ENCODE measurements around the gene DOCK10. TPM values are rescaled to one million over a fixed set of nuclear protein-coding genes. Genes with fewer than 3 reads are reported as not detected.

Gene DOCK10
- total RNA-seq, 1 experiment from 2014 or later, result 28.9 TPM

DNA sequence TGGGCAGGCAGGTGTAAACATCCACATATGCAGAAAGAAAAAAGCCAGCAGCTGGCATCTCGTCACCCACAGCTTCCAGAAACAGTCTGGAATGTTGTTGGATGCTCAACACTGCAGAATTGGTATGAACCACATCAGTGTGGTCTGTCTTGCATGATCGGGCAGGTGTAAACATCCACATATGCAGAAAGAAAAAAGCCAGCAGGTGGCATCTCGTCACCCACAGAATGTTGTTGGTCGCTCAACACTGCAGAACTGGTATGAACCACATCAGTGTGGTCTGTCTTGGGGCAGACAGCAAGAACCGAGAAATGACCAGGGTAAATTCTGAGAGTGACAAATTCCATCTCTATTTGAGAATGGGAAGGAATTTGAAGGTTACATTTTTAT, 39.6 kb downstream of the DOCK10 start:
- no peaks in the 10 kb centered on the region for H3K4me1 ChIP-seq (replicated peaks; ENCODE audit: insufficient read depth)
- no peaks in the 10 kb centered on the region for H3K36me3 ChIP-seq (ENCODE audit: low read depth)
- H4K20me1 ChIP-seq (ENCODE audit: insufficient read depth), result no peaks in the 10 kb centered on the region
- CTCF ChIA-PET, result interaction anchor here (0.6 kb wide), 1 partner anchor 352 kb away, joined by 3 read pairs; no protein-coding TSS in a partner anchor
- H3K79me2 ChIP-seq (ENCODE audit: low read depth), result no peaks in the 10 kb centered on the region
- no peaks in the 10 kb centered on the region for H3K9me2 ChIP-seq (ENCODE audit: insufficient read depth)
- H3F3A ChIP-seq (ENCODE audit: insufficient read depth, low read depth), result no peaks in the 10 kb centered on the region
- BruUV-seq (replicated peaks), result no TSS peak
- no peak overlapping the region for H3K27ac ChIP-seq
- TF ChIP-seq, protein P1, sequence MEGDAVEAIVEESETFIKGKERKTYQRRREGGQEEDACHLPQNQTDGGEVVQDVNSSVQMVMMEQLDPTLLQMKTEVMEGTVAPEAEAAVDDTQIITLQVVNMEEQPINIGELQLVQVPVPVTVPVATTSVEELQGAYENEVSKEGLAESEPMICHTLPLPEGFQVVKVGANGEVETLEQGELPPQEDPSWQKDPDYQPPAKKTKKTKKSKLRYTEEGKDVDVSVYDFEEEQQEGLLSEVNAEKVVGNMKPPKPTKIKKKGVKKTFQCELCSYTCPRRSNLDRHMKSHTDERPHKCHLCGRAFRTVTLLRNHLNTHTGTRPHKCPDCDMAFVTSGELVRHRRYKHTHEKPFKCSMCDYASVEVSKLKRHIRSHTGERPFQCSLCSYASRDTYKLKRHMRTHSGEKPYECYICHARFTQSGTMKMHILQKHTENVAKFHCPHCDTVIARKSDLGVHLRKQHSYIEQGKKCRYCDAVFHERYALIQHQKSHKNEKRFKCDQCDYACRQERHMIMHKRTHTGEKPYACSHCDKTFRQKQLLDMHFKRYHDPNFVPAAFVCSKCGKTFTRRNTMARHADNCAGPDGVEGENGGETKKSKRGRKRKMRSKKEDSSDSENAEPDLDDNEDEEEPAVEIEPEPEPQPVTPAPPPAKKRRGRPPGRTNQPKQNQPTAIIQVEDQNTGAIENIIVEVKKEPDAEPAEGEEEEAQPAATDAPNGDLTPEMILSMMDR (conservative IDR thresholded peaks at IDR 0.05), result no peak
- no peak for TF ChIP-seq EZH2 (IDR thresholded peaks at IDR 0.05; ENCODE audit: low read depth)
- H3K4me3 ChIP-seq, result no peak overlapping the region
- H3K27me3 ChIP-seq (ENCODE audit: insufficient read depth, low read depth), result 0 out of 2 replicates have a peak, but pooled peaks cover 3% of the 10 kb centered on the region
- no peak overlapping the region for H3K4me2 ChIP-seq
- intact Hi-C loops (cut with micrococcal nuclease; ENCODE audit: unreplicated experiment), result loop anchor here (1.0 to 10.0 kb wide), 8 partner anchors 70 to 1028 kb away; no protein-coding TSS in a partner anchor
- H3K9me3 ChIP-seq (ENCODE audit: insufficient read depth, low read depth), result no peaks in the 10 kb centered on the region
- POLR2A ChIA-PET (ENCODE audit: unreplicated experiment), result no interaction called here
- H2AFZ ChIP-seq, result no peak overlapping the region
- DNase-seq, result no peak

GRCh38 chr2:225002039-225002655, 40.1 kb downstream of the DOCK10 start:
- H3K27me3 ChIP-seq (ENCODE audit: insufficient read depth, low read depth), result 0 out of 2 replicates have a peak, but pooled peaks cover 3% of the 10 kb centered on the region
- H3K27ac ChIP-seq, result no peak overlapping the region
- H3K9me2 ChIP-seq (ENCODE audit: insufficient read depth), result no peaks in the 10 kb centered on the region
- POLR2A ChIA-PET (ENCODE audit: unreplicated experiment), result no interaction called here
- H4K20me1 ChIP-seq (ENCODE audit: insufficient read depth), result no peaks in the 10 kb centered on the region
- no TSS peak for BruUV-seq (replicated peaks)
- H3K4me2 ChIP-seq, result no peak overlapping the region
- H3K9me3 ChIP-seq (ENCODE audit: insufficient read depth, low read depth), result no peaks in the 10 kb centered on the region
- no peaks in the 10 kb centered on the region for H3K36me3 ChIP-seq (ENCODE audit: low read depth)
- CTCF ChIA-PET, result interaction anchor here (0.6 to 1.0 kb wide), 2 partner anchors 352 to 663 kb away, joined by 3 to 4 read pairs; no protein-coding TSS in a partner anchor
- peak in 1 of 2 experiments; percentile 48 for DNase-seq
- no peaks in the 10 kb centered on the region for H3F3A ChIP-seq (ENCODE audit: insufficient read depth, low read depth)
- TF ChIP-seq, protein P1 (conservative IDR thresholded peaks at IDR 0.05), result peak; percentile 93
- no peak for TF ChIP-seq EZH2 (IDR thresholded peaks at IDR 0.05; ENCODE audit: low read depth)
- H2AFZ ChIP-seq, result no peak overlapping the region
- no peaks in the 10 kb centered on the region for H3K4me1 ChIP-seq (replicated peaks; ENCODE audit: insufficient read depth)
- intact Hi-C loops (cut with micrococcal nuclease; ENCODE audit: unreplicated experiment), result loop anchor here (1.0 to 10.0 kb wide), 8 partner anchors 70 to 1027 kb away; no protein-coding TSS in a partner anchor
- H3K79me2 ChIP-seq (ENCODE audit: low read depth), result no peaks in the 10 kb centered on the region
- no peak overlapping the region for H3K4me3 ChIP-seq

DNA sequence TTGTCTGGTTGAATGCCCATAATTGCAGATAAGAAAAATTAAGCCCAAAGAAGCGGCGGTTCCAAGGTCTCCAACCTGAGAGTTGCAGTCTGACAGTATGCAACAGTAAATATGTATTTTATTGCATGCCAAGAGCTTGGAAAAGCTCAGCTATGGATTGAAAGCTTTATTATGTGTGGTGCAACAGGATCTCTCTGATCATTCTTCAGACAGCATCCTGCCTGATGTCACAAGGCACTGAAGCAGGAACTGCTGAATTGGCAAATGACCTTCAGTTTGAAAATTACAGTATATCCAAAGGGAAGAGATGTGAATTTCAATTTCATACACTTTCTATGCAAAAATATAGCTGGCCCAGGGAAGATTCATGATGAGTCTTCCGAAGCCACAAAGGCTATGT, 42.5 kb downstream of the DOCK10 start:
- TF ChIP-seq, protein P1 (conservative IDR thresholded peaks at IDR 0.05), result no peak
- TF ChIP-seq EZH2 (IDR thresholded peaks at IDR 0.05; ENCODE audit: low read depth), result no peak
- no peaks in the 10 kb centered on the region for H4K20me1 ChIP-seq (ENCODE audit: insufficient read depth)
- BruUV-seq (replicated peaks), result no TSS peak
- H3K79me2 ChIP-seq (ENCODE audit: low read depth), result no peaks in the 10 kb centered on the region
- ChIA-PET CTCF (no interaction called here), POLR2A (ENCODE audit: unreplicated experiment) (no interaction called here)
- no peaks in the 10 kb centered on the region for H3F3A ChIP-seq (ENCODE audit: insufficient read depth, low read depth)
- H3K4me2 ChIP-seq, result no peak overlapping the region
- H2AFZ ChIP-seq, result no peak overlapping the region
- H3K9me3 ChIP-seq (ENCODE audit: insufficient read depth, low read depth), result no peaks in the 10 kb centered on the region
- no peaks in the 10 kb centered on the region for H3K36me3 ChIP-seq (ENCODE audit: low read depth)
- H3K4me1 ChIP-seq (replicated peaks; ENCODE audit: insufficient read depth), result no peaks in the 10 kb centered on the region
- H3K27ac ChIP-seq, result no peak overlapping the region
- intact Hi-C loops (cut with micrococcal nuclease; ENCODE audit: unreplicated experiment), result loop anchor here (5.0 to 10.0 kb wide), 4 partner anchors 67 to 1025 kb away; no protein-coding TSS in a partner anchor
- H3K9me2 ChIP-seq (ENCODE audit: insufficient read depth), result no peaks in the 10 kb centered on the region
- H3K27me3 ChIP-seq (ENCODE audit: insufficient read depth, low read depth), result 0 out of 2 replicates have a peak, but pooled peaks cover 3% of the 10 kb centered on the region
- no peak overlapping the region for H3K4me3 ChIP-seq
- no peak for DNase-seq

Data from PC-9 (cell line).